EH (cell line): Measurements from ENCODE around the gene PBX1.
"Not testable (repeated sequence)": the region's sequence is repeated elsewhere in the genome, so short reads cannot be mapped to it uniquely, and the experiment has no call there.

Experiments
- DNase-seq: peaks from one replicate; pipeline ENCODE4 v3.0.0-alpha.2; 2015; ENCODE audit warnings: low read depth

PBX1 gene

DNA sequence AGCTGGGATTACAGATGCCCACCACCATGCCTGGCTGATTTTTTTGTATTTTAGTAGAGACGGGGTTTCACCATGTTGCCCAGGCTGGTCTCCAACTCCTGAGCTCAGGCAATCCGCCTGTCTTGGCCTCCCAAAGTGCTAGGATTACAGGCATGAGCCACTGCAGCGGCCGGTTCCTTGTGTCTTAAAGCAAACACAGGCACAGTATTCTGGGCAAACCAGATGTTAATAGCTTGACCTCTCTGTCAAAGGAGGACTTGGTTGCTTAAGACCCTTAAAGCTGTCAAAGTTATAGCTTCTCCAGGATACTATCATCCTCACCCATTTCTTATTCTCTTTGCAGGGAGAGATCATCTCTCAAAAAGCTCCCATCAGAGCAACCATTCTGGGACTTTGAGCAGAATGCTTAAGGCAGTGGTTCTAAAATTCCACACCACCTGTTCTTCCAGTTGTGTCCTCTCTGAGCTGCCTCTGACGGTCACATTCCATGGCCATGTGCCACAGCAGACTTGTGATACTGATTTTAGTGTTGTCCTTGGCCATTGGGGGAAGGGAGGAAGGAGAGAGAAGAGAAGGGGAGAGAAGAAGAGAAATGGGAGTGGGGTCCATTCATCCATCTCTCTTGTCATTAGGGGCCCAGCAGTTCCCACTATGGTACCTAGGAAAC, 81.8 kb downstream of the PBX1 start:
- DNase-seq = no peak

- DNase-seq = peak; percentile 44
These were observed 82.4 kb downstream of the PBX1 start for GRCh38 chr1:164641353-164641730.

- no peak for DNase-seq
These were observed 84.0 kb downstream of the PBX1 start for GRCh38 chr1:164643018-164643417.

- no peak for DNase-seq
These were observed 85.3 kb downstream of the PBX1 start for GRCh38 chr1:164644268-164644667.

DNA sequence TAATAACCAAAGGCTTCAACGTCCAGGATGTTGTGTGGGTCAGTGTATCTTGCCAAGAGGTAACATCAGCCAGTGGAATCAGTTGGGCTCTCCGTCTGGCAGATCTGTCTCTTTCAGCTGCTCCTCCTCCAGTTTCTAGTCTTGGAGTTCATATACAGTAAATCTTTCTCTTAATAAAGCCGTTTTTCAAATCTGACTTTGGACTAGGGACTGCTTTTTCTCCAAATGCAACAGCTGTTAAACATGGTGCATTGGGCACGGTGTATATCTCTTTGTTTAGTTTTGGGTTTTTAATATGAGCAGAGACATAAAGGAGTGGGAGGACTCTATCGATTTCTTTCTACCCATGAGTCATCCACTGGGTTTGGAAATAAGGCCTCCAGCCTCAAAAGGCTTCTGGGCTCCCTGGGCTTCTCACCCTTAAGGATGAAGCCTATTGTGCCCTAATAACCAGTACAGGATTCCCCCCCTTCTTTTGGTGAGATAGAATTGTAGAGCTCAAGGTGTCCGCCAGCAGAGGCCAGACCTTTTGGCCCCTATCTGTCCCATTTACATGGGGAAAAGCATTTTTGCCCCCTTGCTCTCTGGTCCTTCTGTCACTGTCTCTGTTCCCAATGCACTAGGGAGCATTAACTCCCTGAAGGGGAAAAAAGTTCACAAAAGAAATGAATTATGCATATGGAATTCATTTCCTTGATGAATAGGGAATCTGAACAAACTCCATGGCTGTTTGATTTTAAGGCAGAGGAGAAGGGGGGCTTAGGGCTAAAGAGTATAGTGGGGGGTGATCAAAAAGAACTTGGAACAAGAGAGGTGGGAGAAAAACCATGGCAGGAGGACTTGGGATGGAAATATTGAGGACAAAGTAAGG, 86.0 kb downstream of the PBX1 start:
- peak; percentile 16 for DNase-seq

DNA sequence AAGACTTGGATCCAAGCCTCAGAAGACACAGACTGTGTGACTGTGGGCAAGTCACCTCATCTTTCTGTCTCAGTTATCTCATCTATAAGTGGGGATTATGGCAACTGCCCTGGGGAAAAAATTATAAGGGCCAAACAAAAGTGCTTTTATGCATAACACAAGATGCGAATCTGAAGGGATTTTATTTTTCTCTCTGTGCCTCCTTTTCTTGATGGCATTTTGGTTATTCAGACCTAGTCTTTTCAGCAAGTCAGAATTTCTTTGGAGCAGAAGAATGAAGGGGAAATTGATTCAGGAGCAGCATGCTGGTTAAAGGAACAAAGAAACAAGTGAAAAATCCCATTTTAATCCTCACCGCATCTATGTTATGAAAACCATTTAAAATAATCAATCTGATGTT, 86.9 kb downstream of the PBX1 start:
- DNase-seq = no peak

GRCh38 chr1:164647211-164647610, 88.2 kb downstream of the PBX1 start:
- no peak for DNase-seq

DNA sequence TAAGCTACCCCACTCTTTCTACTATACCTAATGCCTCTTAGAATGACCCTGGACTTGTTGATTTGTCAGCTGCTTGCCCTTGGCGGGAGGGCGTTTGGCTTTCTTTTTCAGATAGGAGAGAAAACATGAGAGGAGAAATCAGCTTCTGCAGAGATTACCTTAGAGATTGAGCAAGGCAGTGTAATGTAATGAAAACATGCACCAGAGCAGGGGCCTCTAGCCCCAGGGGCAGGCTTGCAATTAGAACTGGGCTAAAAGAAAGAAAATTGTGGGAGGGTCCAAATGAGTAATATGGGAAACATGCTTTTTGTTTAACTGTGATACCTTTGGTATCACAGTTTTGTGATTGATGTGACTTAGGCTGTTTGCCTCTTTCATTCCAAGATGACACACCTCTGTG, 89.7 kb downstream of the PBX1 start:
- no peak for DNase-seq

GRCh38 chr1:164649146-164649545, 90.2 kb downstream of the PBX1 start:
- no peak for DNase-seq

DNA sequence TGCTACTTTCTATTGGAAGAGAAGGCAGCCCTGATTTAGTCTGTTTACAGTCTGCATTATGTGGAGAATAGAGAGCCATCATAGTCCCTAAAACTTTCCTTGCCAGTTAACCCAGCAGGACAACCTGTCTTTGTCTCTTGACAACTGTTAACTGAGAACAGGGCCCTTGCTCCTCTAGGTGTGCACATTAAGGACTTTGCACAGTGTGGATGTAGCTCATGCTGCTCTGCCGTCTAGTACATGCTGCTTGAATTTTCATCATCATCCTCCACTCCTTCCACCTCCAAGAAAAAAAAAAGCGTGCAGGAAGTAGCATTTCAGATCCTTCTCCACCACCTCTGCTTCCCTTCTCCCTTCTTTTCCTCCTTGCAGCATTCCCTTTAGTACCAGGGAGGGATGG, 91.5 kb downstream of the PBX1 start:
- no peak for DNase-seq

- DNase-seq = peak; percentile 46
These were observed 92.5 kb downstream of the PBX1 start for GRCh38 chr1:164651351-164651951.

- DNase-seq = not testable (repeated sequence)
These were observed 94.0 kb downstream of the PBX1 start for GRCh38 chr1:164652969-164653368.

DNA sequence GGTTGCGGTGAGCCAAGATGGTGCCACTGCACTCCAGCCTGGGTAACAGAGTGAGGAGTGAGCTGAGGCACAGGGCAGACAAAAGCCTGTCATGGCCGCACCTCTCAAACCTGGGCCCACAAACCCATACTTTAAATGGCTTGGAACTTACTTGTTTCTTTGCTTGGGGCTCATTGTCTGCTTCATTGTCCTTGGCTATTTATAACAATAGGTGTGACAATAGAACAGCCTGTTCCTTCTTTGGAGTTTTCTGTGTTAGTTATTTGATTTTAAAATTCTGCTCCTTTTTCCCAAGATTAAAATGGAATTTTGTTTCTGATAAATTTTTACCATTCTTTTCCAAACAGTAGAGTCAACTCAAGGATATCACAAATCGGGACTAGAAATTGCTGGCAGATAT, 94.7 kb downstream of the PBX1 start:
- no peak for DNase-seq

GRCh38 chr1:164654200-164654599, 95.2 kb downstream of the PBX1 start:
- no peak for DNase-seq

- no peak for DNase-seq
These were observed 99.9 kb downstream of the PBX1 start for GRCh38 chr1:164658864-164659263.

- no peak for DNase-seq
These were observed 100.8 kb downstream of the PBX1 start for GRCh38 chr1:164659621-164660411.

DNA sequence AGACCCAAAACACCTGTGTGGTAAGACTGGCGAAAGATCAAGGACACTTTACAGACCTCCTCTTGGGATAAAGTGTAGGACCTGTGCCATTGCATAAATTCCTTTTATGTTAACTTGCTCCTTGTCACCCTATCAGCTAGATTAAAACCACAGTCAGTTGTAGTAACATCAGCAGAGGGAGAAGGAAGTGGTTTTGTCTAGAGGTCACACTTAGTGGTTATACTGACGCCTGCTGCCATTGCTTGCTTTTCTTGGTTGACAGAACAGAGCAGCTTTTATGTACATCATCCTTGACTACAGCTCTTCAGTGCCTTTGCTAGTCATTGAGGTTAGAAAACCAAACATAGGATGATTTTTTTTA, 101.4 kb downstream of the PBX1 start:
- DNase-seq = peak; percentile 69

DNA sequence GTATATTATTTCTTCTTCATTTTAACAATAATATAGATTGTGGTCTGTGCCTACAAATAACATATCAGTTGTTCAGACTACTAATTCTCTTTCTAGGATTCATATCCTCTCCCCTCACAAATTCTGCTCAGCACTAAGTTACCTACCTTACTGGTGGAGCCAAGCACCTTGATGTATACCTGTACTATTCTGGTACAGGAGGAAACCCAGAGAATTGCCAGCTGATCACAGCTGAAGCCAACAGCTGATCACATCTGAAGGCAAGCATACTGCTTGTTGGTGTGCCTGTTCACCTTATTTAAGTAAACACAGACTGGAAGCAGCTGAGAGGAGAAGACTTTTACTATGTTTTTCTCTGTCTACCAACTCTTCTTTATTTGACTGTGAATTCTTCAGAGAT, 101.8 kb downstream of the PBX1 start:
- no peak for DNase-seq

GRCh38 chr1:164662462-164662861, 103.5 kb downstream of the PBX1 start:
- no peak for DNase-seq

- DNase-seq = no peak
These were observed 104.0 kb downstream of the PBX1 start for GRCh38 chr1:164662955-164663354.

DNA sequence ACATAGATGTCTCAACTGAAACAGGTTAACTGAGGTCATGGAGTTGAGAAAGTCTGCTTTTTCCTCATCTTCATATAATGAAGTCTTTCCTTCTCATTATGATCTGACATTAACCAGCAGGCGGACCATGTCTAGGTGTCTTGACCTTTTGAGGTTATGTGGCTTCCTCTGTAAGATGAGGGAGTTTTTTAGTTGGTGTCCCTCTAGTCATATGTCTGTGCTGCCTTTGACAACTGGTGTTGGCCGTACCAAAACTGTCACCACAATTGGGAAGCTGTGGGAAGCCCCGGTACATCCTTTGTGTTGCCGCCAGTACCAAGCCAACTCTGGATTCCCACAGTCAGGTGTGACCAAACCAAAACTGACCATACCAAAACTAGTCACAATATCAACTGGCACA, 105.1 kb downstream of the PBX1 start:
- DNase-seq = no peak

DNA sequence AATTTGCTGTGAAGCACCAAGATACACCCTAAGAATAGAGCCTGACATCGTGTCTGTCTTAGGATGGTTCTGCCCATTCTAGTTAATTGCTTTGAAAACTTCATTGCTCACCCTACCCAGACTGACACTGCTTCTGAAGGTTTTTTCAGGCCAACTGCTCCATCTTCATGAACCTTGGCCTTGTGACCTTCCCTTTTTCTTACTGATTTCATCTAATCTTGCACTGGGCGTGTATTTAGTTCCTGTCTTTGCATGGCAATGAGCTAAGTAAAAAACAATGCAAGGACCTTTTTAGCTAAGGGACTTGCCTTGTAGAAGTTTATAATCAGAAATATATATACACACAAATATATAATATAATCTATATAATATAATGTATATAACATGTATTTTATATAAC, 108.0 kb downstream of the PBX1 start:
- DNase-seq = no peak

DNA sequence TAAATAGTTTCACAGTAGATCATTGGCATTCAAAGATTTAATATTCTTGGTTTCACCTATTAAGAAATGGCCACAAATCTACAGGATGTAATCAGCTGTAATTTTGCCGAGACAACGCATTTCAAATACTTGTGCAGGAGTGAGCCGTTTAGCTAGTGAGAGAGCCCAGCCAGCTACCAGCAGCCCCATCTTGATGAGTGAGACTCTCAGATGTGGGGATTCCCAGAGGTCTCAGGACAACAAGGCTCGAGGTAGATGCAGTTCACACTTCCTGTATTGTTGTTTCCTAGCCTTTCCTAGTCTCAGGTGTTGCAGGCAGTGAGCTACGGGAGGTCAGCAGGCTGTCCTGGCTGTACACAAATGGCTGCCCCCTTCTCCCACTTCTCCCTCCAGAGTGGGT, 108.6 kb downstream of the PBX1 start:
- DNase-seq = no peak
